CD4-positive, alpha-beta T cell treated with Interleukin-2 at 100 ng/mL for 4 hours (primary cell): ENCODE results near the gene FBXO21.

ENCODE experiments used
- DNase-seq: peaks from one replicate; pipeline ENCODE4 v3.0.0-alpha.2; 2020; ENCODE audit warnings: low spot score

FBXO21 gene

GRCh38 chr12:117165342-117165741, 24.9 kb downstream of the FBXO21 start:
- no peak for DNase-seq

GRCh38 chr12:117162633-117163032, 27.6 kb downstream of the FBXO21 start:
- no peak for DNase-seq

GRCh38 chr12:117162167-117162539, 28.1 kb downstream of the FBXO21 start:
- no peak for DNase-seq

- no peak for DNase-seq
These were observed 28.7 kb downstream of the FBXO21 start for GRCh38 chr12:117161460-117162166.

GRCh38 chr12:117159674-117160073, 30.6 kb downstream of the FBXO21 start:
- no peak for DNase-seq

- no peak for DNase-seq
These were observed 31.2 kb downstream of the FBXO21 start for GRCh38 chr12:117158911-117159553.

- no peak for DNase-seq
These were observed 32.2 kb downstream of the FBXO21 start for GRCh38 chr12:117158096-117158495.

GRCh38 chr12:117155278-117156060, 34.8 kb downstream of the FBXO21 start:
- DNase-seq = peak; percentile 64

GRCh38 chr12:117152793-117153775, 37.2 kb downstream of the FBXO21 start:
- DNase-seq = no peak

GRCh38 chr12:117151403-117152031, 38.8 kb downstream of the FBXO21 start:
- DNase-seq = no peak

- no peak for DNase-seq
These were observed 40.8 kb downstream of the FBXO21 start for GRCh38 chr12:117149431-117149830.

- DNase-seq = no peak
These were observed 41.6 kb downstream of the FBXO21 start for GRCh38 chr12:117148642-117149041.

- no peak for DNase-seq
These were observed 42.6 kb downstream of the FBXO21 start for GRCh38 chr12:117147639-117148038.

GRCh38 chr12:117145597-117146154, 44.6 kb downstream of the FBXO21 start:
- no peak for DNase-seq

GRCh38 chr12:117144599-117144998, 45.7 kb downstream of the FBXO21 start:
- no peak for DNase-seq

- DNase-seq = no peak
These were observed 47.2 kb downstream of the FBXO21 start for GRCh38 chr12:117143008-117143532.

GRCh38 chr12:117142094-117142493, 48.2 kb downstream of the FBXO21 start:
- DNase-seq = no peak

GRCh38 chr12:117141097-117141898, 49.0 kb downstream of the FBXO21 start:
- no peak for DNase-seq

GRCh38 chr12:117140397-117141096, 49.7 kb downstream of the FBXO21 start:
- DNase-seq = no peak
